K562 (cell line): ENCODE data around the gene GIGYF2. TPM values are rescaled to one million over a fixed set of nuclear protein-coding genes. Genes with fewer than 3 reads are reported as not detected.

Experiments used
- ATAC-seq: fragments of 200-7000 bp; cut with Tn5 transposase; 3 replicates; pipeline ENCODE4 v1.9.1; 2020; ENCODE audit warnings: moderate library complexity
- BruUV-seq: library from RNA; stranded (reverse); fragments of 400-500 nt; replicated peaks from 2 replicates; lab custom pipeline; 2021; lab: Mats Ljungman, UMichigan
- CTCF ChIA-PET: fragments of 300-600 bp; formaldehyde crosslinking; extraction: SDS; loops from one replicate; lab custom pipeline; 2021; ENCODE audit warnings: low intra/inter-chr PET ratio; lab: Yijun Ruan, JAX
- POLR2A ChIA-PET: fragments of 300-600, 350-650 bp; sonication (Branson Sonifier 250); formaldehyde crosslinking; extraction: SDS; loops from one replicate; lab custom pipeline; 2021; ENCODE audit warnings: antibody characterized with exemption, inconsistent platforms; lab: Yijun Ruan, JAX
- DNase-seq, 4 experiments: peaks; one replicate each; pipeline versions ENCODE4 v3.0.0 to v3.0.0-alpha.2; 2011 to 2018; ENCODE audit warnings: low spot score in 3 of 4, mixed read lengths in 3 of 4; ENCODE audit errors: extremely low read depth in 1 of 4
- FAIRE-seq: peaks from 2 replicates; lab custom pipeline; 2011; peaks lifted over from hg19 to GRCh38; lab: Jason Lieb, UNC
- H2AFZ ChIP-seq: 2 replicates; pipeline ENCODE4 v1.6.0; 2011; ENCODE audit warnings: low read depth, low read length, control low read depth, inconsistent platforms
- H3K27ac ChIP-seq: fragments of 200-600 bp; 3 replicates; pipeline ENCODE4 v1.8.0; 2011; ENCODE audit warnings: low read depth, mild to moderate bottlenecking, control low read depth, inconsistent platforms, low read length, moderate library complexity, mixed read lengths; ENCODE audit errors: extremely low read depth
- H3K27me3 ChIP-seq, 2 experiments: fragments of 300-600 bp in 1 of 2; 2 replicates in 1 of 2; 3 replicates in 1 of 2; pipeline versions ENCODE4 v1.6.0 to v1.8.0; 2011; ENCODE audit warnings: inconsistent platforms in 2 of 2, low read length in 2 of 2, mild to moderate bottlenecking in 1 of 2, mixed read lengths in 1 of 2, moderate library complexity in 1 of 2; ENCODE audit not compliant: control insufficient read depth in 2 of 2, insufficient read depth in 2 of 2
- H3K36me3 ChIP-seq: fragments of 300-600 bp; 3 replicates; pipeline ENCODE4 v1.8.0; 2011; ENCODE audit warnings: mild to moderate bottlenecking, low read length, inconsistent platforms; ENCODE audit not compliant: control insufficient read depth, insufficient read depth
- H3K4me1 ChIP-seq, 2 experiments: fragments of 200-600 bp in 1 of 2; replicated peaks in 1 of 2; 2 replicates in 1 of 2; 3 replicates in 1 of 2; pipeline versions ENCODE4 v1.5.1 to v1.8.0; 2011; ENCODE audit warnings: inconsistent platforms in 2 of 2, low read length in 2 of 2, mild to moderate bottlenecking in 1 of 2, mixed read lengths in 1 of 2, moderate library complexity in 1 of 2; ENCODE audit not compliant: control insufficient read depth in 2 of 2, insufficient read depth in 2 of 2
- H3K4me2 ChIP-seq: 2 replicates; pipeline ENCODE4 v1.6.1; 2011; ENCODE audit warnings: low read length, control low read depth, inconsistent platforms, mixed read lengths; ENCODE audit not compliant: insufficient read depth
- H3K4me3 ChIP-seq: fragments of 200-600 bp; sonication (generic), shearing (Covaris generic); 2 replicates; pipeline ENCODE4 v1.5.1; 2016; ENCODE audit warnings: control low read depth, inconsistent platforms
- H3K79me2 ChIP-seq: fragments of 200-600 bp; 3 replicates; pipeline ENCODE4 v1.8.0; 2011; ENCODE audit warnings: low read length, inconsistent platforms; ENCODE audit not compliant: control insufficient read depth, insufficient read depth
- H3K9ac ChIP-seq, 2 experiments: 2 replicates each; pipeline versions ENCODE4 v1.6.0 to v1.6.1; 2011; ENCODE audit warnings: low read depth in 2 of 2, low read length in 2 of 2, control low read depth in 1 of 2, inconsistent platforms in 1 of 2, mild to moderate bottlenecking in 1 of 2, mixed read lengths in 1 of 2; ENCODE audit not compliant: insufficient read depth in 1 of 2
- H3K9me1 ChIP-seq: one replicate; pipeline ENCODE4 v1.6.0; 2011; ENCODE audit warnings: inconsistent platforms, mild to moderate bottlenecking, low read length, moderate library complexity; ENCODE audit not compliant: control insufficient read depth, insufficient read depth
- H3K9me3 ChIP-seq: replicated peaks from 2 replicates; pipeline ENCODE4 v1.5.1; 2011; ENCODE audit warnings: low read depth, low read length, inconsistent platforms; ENCODE audit not compliant: control insufficient read depth, insufficient read depth
- H4K20me1 ChIP-seq: replicated peaks from 2 replicates; pipeline ENCODE4 v1.6.1; 2011; ENCODE audit warnings: low read length, inconsistent platforms, mixed read lengths; ENCODE audit not compliant: control insufficient read depth, insufficient read depth
- ELF2 ChIP-seq: fragments of 250-450 bp; sonication (Bioruptor Pico); IDR thresholded peaks from 2 replicates; pipeline ENCODE4 v1.5.0; 2021; ENCODE audit warnings: mild to moderate bottlenecking
- HNRNPH1 ChIP-seq: fragments of 200-400 bp; formaldehyde crosslinking; optimal IDR thresholded peaks from 2 replicates; pipeline ENCODE3; 2017; ENCODE audit warnings: low read depth, mild to moderate bottlenecking, low read length, moderate library complexity
- NR1H2 ChIP-seq: sonication (generic); formaldehyde crosslinking; IDR thresholded peaks from 2 replicates; pipeline ENCODE4 v1.4.0; 2020; ENCODE audit warnings: mild to moderate bottlenecking, missing genetic modification reagents
- SETDB1 ChIP-seq: IDR thresholded peaks from one replicate; pipeline ENCODE4 v1.6.1; 2012; ENCODE audit warnings: low read length, control low read depth, inconsistent platforms
- ZNF184 ChIP-seq: sonication (generic); formaldehyde crosslinking; IDR thresholded peaks from 2 replicates; pipeline ENCODE4 v1.5.0; 2020; ENCODE audit warnings: missing genetic modification reagents
- ZNF668 ChIP-seq: fragments of 250-450 bp; sonication (Bioruptor Pico); IDR thresholded peaks from 2 replicates; pipeline ENCODE4 v1.8.0; 2022; ENCODE audit warnings: mild to moderate bottlenecking, inconsistent platforms
- WGBS: fragments of 100-300 bp; shearing (Covaris generic); methylation state at CpG from one replicate; pipeline ENCODE4 v1.1.6; 2016; ENCODE audit warnings: low coverage, mixed read lengths; ENCODE audit not compliant: insufficient coverage; ENCODE audit errors: missing lambda C conversion rate; 5-methylcytosine and 5-hydroxymethylcytosine counted together
- in situ Hi-C: fragments of 300-500 bp; cut with MboI; formaldehyde crosslinking; loops from 4 replicates; pipeline ENCODE4 v1.15.0; 2018; ENCODE audit warnings: inconsistent platforms, mixed read lengths
- intact Hi-C: fragments of 100-400 bp; cut with micrococcal nuclease; formaldehyde crosslinking; loops from 2 replicates; pipeline ENCODE4 v1.14.2; 2022
- polyA plus RNA-seq, 8 experiments: library from polyadenylated mRNA; depleted of rRNA in 4 of 8; stranded (reverse) in 5 of 8; unstranded in 3 of 8; fragments of >200 nt; fragmentation: Nextera tagmentation in 2 of 8; fragmentation: Illumina TruSeq in 1 of 8; extraction: Ambion mirVana in 2 of 8; extraction: Trizol in 1 of 8; gene quantifications; 2 replicates each; pipeline versions ENCODE4 v1.2.1 to v1.2.3, GENCODE V29; 2011 to 2014; ENCODE audit warnings: inconsistent platforms in 1 of 8, missing spikeins in 1 of 8
- total RNA-seq, 7 experiments: library from RNA; depleted of rRNA in 6 of 7; stranded (reverse); fragments of >200 nt in 6 of 7; fragmentation: Illumina TruSeq in 2 of 7; extraction: Trizol in 2 of 7; gene quantifications; 2 replicates each; pipeline versions ENCODE4 v1.2.1 to v1.2.3, GENCODE V29; 2011 to 2021; ENCODE audit warnings: low replicate concordance in 1 of 7
- TF ChIP-seq, protein P1 (sequence below): fragments of 250-450 bp; sonication (Bioruptor Pico); IDR thresholded peaks from 2 replicates; pipeline ENCODE4 v1.5.0; 2021; ENCODE audit warnings: mild to moderate bottlenecking, moderate library complexity
- TF ChIP-seq, protein P2 (sequence below): sonication (generic); formaldehyde crosslinking; IDR thresholded peaks from 2 replicates; pipeline ENCODE4 v1.8.1; 2022; ENCODE audit warnings: missing genetic modification reagents

Gene GIGYF2
- total and polyA plus RNA-seq, 9 of the 15 experiments (the other 6 are each of a cell fraction or from before 2014, with no cell fraction given) = 12.7 to 52.7 (median 34.9) TPM

DNA sequence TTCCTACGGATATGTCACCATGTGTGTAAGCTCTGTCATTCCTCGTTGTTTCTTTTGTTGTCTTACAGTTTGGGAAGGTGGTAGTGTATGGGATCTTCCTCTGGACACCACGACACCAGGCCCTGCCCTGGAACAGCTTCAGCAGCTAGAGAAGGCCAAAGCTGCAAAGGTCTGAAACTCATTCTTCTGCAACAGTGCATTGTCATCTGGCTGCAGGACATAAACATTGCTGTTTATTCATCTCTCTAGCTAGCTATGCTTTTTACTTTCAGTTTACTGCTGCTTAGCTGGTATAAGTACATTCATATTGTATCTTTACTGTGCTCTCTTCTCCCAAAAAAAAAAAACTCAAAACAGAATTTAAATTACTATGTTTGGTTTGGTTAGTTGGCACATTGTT is 118.4 kb downstream of the GIGYF2 start:
- ATAC-seq (no peak), FAIRE-seq (no peak), DNase-seq (no peak)
- H2AFZ ChIP-seq = no peak overlapping the region
- H3K27me3 ChIP-seq = no peaks in the 10 kb centered on the region
- H3K9me1 ChIP-seq = no peaks in the 10 kb centered on the region
- no peaks in the 10 kb centered on the region for H3K4me1 ChIP-seq
- H3K9ac ChIP-seq = no peak overlapping the region
- in situ Hi-C loops = no loop called here
- WGBS = 98% methylated on average over 3 of the region's 3 CpGs
- no peak overlapping the region for H3K4me2 ChIP-seq
- H3K4me3 ChIP-seq = no peak overlapping the region
- intact Hi-C loops = no loop called here
- no peak overlapping the region for H3K27ac ChIP-seq
- TF ChIP-seq SETDB1 (no peak), NR1H2 (CRISPR knock-in tag) (no peak), ZNF184 (no peak), ELF2 (CRISPR knock-in tag) (no peak), HNRNPH1 (no peak), ZNF668 (CRISPR knock-in tag) (no peak)
- TF ChIP-seq, protein P1, sequence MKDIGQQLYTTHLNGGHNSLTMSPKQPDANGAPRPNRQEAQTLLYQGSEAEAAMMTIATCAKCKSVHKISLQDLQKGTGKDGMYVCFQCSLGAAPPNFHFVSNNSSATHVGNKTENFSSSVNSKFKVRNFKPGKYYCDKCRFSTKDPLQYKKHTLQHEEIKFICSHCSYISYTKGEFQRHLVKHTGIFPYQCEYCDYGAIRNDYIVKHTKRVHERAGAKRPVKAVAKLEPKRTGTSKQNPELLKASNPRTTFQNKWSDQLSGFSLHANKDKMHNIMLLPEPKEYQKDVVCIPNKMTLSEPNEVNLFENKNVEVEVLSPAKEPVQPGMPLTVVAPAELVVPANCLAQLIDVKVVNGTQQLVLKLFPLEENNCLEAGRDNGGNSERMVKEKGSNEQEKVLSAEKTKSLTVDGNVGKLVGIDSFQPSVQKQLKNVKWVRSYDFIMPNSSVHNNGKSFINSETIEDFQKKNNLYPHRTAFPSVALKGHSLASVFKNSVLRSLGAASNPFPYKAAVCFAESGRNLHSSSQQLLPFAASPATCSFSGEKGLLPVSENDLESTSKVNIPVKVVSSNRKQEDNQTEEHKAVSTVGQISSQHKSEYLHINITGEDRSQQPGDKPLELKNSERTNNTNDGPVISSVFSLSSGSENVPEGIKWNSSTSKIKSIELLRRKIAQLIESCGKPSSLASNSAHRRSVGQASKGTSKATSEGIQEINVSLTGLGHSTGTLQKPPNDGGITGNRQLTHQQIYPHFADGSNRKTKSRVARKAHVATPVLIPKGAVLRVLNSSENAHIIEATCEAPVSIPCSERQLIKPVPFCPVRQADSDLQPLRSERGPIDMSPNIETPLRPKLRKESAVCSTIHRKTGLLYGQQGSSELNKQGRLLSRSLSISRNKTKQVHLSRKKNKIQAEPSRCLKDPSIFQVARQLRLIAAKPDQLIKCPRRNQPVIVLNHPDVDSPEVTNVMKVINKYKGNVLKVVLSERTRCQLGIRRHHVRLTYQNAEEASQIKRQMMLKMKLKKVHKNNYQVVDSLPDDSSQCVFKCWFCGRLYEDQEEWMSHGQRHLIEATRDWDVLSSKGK = no peak
- TF ChIP-seq, protein P2, sequence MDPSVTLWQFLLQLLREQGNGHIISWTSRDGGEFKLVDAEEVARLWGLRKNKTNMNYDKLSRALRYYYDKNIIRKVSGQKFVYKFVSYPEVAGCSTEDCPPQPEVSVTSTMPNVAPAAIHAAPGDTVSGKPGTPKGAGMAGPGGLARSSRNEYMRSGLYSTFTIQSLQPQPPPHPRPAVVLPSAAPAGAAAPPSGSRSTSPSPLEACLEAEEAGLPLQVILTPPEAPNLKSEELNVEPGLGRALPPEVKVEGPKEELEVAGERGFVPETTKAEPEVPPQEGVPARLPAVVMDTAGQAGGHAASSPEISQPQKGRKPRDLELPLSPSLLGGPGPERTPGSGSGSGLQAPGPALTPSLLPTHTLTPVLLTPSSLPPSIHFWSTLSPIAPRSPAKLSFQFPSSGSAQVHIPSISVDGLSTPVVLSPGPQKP (CRISPR knock-in tag) = no peak
- ChIA-PET CTCF (no interaction called here), POLR2A (no interaction called here)
- H4K20me1 ChIP-seq = no peaks in the 10 kb centered on the region
- peaks cover 79% of the 10 kb centered on the region for H3K36me3 ChIP-seq
- no peaks in the 10 kb centered on the region for H3K79me2 ChIP-seq
- H3K9me3 ChIP-seq = no peaks in the 10 kb centered on the region
- BruUV-seq = no TSS peak
